AG09309 (cell line): Measurements from ENCODE around the gene PIWIL4.
"Not testable (repeated sequence)": the region's sequence is repeated elsewhere in the genome, so short reads cannot be mapped to it uniquely, and the experiment has no call there.

Experiments used
- DNase-seq: peaks from one replicate; pipeline ENCODE4 v3.0.0-alpha.2; 2010; ENCODE audit warnings: low read depth
- H3K4me3 ChIP-seq: 2 replicates; pipeline ENCODE4 v1.5.1; 2011; ENCODE audit warnings: mild to moderate bottlenecking, low read depth, low read length, moderate library complexity; ENCODE audit not compliant: control insufficient read depth
- CTCF ChIP-seq: IDR thresholded peaks from 2 replicates; pipeline ENCODE4 v1.5.1; 2011; ENCODE audit warnings: mild to moderate bottlenecking, low read depth, low read length, inconsistent platforms; ENCODE audit not compliant: insufficient read depth, control insufficient read depth; ENCODE audit errors: missing control alignments

Gene PIWIL4

GRCh38 chr11:94568200-94568599, 1.0 kb downstream of the PIWIL4 start:
- no peak for TF ChIP-seq CTCF
- no peak for DNase-seq
- H3K4me3 ChIP-seq, result no peak overlapping the region

DNA sequence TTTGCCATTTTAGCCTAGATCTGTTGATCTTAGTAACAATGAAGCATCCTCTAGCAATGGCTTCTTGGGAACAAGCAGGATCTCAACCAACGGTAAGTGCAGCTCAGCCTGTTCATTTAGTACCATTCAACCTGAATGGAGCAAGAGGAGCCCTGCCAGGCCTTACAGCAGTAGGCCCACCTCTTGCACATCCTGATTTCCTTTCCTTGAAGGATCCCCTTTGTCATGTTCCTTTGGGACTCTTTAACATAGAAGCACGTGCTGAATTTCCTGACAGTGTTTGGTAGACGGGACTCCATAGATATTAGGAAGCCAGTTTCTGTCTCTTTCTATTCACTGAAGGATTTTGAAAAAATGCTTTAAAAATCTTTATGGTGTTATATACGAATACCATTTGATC, 1.5 kb downstream of the PIWIL4 start:
- no peak for DNase-seq
- no peak for TF ChIP-seq CTCF
- no peak overlapping the region for H3K4me3 ChIP-seq

- DNase-seq, H3K4me3 ChIP-seq: not testable (repeated sequence)
Measured at GRCh38 chr11:94572975-94573374, 5.8 kb downstream of the PIWIL4 start.

GRCh38 chr11:94574193-94574961, 7.2 kb downstream of the PIWIL4 start:
- H3K4me3 ChIP-seq, result peak overlapping the region; percentile 41
- peak; percentile 67 for DNase-seq
- no peak for TF ChIP-seq CTCF

DNA sequence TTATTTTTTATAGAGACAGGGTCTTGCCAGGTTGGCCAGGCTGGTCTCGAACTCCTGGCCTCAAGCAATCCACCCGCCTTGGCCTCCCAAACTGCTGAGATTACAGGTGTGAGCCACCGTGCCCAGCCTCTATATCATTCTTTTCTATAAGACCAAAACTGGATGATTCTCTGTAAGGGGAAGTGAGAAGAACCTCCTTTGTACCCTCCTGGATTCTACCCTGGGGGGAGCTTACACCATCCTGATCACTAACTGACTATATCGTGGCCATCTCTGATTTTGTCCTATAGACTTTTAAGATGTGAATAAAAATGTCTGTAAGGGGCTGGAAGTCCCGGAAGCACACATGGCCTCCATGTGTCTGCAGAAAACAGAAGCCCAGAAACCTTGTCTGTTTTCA, 9.1 kb downstream of the PIWIL4 start:
- no peak overlapping the region for H3K4me3 ChIP-seq
- DNase-seq, result no peak
- TF ChIP-seq CTCF, result no peak

- DNase-seq, result no peak
- TF ChIP-seq CTCF, result no peak
- no peak overlapping the region for H3K4me3 ChIP-seq
Measured at GRCh38 chr11:94577841-94578240, 10.7 kb downstream of the PIWIL4 start.

GRCh38 chr11:94581926-94582325, 14.8 kb downstream of the PIWIL4 start:
- DNase-seq, result no peak
- no peak overlapping the region for H3K4me3 ChIP-seq
- TF ChIP-seq CTCF, result no peak
